HG03159 (cell line): ENCODE data around the gene SCN11A.
"Not testable (repeated sequence)": the region's sequence is repeated elsewhere in the genome, so short reads cannot be mapped to it uniquely, and the experiment has no call there.

ENCODE experiments used
- ATAC-seq: cut with Tn5 transposase; IDR thresholded peaks from one replicate; pipeline ENCODE4 v1.9.1; 2021; ENCODE audit warnings: mild to moderate bottlenecking, moderate library complexity; ENCODE audit not compliant: unreplicated experiment

The SCN11A gene

DNA sequence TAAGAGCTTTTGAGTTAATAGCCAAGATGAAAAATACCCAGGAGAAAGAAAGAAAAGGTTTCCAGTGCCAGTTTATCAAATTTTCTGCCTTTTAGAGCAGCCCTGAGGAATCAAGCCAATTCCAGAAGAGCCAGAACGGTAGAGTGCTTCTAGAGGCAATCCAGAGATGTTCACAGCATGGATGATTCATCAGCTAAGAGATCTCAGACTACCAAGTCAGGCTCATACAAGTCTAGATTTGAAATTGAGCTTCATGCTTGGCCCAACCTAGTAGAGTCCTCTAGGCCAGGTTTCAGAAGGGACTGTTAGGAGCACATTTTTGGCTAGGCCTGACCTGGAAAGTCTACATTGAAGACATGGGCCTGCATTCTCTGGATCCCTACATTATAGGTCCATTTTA lies 15.5 kb upstream of the SCN11A start:
- ATAC-seq, result no peak

DNA sequence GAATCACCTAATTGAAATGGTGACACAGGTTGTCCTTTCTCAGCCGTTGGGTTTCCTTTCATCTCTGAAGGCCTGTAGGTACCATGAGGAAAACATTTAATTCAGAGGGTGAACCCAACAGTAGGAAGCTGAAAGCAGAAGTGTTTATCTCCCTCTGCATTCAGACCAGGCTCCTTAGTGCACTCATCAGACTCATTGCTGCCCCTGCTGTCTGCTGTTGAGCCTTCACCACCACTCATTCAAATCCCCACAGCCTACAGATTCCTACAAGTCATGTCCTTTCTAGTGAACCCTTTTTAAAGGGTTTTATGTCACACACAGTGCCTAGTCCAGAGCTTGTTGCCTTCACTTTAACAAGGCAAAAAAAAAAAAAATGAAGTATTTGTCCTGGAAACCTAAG lies 13.5 kb upstream of the SCN11A start:
- peak; percentile 98 for ATAC-seq

GRCh38 chr3:39064646-39065045 lies 12.9 kb upstream of the SCN11A start:
- ATAC-seq, result no peak

DNA sequence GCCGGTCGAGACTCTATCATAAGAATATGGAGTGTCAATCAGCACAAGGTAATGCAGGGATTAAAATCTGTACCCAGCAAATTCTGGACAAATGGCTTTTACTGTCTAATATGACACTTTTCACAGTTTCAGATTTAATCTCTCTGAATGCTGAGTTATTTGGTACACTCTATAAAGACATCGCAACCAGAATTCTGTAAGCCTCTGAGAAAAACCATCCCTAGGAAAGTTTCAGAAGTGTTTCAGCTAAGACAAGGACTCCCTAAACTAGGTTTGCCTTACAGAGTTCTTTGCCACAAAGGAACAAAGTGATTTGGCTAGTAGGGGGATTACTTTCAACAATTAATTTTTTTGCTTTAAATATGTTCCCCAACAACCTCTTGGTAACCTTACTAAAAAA lies 11.4 kb upstream of the SCN11A start:
- ATAC-seq, result no peak

GRCh38 chr3:39062180-39062579 lies 10.4 kb upstream of the SCN11A start:
- no peak for ATAC-seq

GRCh38 chr3:39061228-39061627 lies 9.5 kb upstream of the SCN11A start:
- ATAC-seq, result not testable (repeated sequence)

GRCh38 chr3:39056151-39056550 lies 4.4 kb upstream of the SCN11A start:
- ATAC-seq, result no peak

DNA sequence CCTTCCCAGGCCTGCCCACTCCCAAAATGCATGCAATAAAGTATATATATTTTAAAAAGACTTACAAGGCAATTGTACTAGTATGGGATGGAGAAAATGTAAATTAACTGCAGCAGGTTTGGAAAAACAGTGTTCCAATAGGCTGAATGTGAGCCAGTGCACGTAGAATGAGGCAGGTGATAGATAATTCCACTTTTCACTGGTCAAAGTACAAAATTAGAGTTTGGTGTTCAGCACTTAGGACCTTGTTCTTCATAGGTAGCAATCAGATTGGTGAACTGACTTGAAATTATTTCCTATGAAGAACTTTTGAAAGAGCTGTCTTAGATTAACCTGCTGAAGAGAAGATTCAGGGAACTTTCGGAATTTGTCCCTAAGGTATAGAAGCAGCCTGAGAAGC lies 2.0 kb upstream of the SCN11A start:
- no peak for ATAC-seq

- ATAC-seq, result no peak
Measured at GRCh38 chr3:39052583-39052982, 839 bp upstream of the SCN11A start.

GRCh38 chr3:39050029-39050428 lies 1.7 kb downstream of the SCN11A start:
- ATAC-seq, result no peak

- no peak for ATAC-seq
Measured at GRCh38 chr3:39038165-39038564, 13.6 kb downstream of the SCN11A start.

DNA sequence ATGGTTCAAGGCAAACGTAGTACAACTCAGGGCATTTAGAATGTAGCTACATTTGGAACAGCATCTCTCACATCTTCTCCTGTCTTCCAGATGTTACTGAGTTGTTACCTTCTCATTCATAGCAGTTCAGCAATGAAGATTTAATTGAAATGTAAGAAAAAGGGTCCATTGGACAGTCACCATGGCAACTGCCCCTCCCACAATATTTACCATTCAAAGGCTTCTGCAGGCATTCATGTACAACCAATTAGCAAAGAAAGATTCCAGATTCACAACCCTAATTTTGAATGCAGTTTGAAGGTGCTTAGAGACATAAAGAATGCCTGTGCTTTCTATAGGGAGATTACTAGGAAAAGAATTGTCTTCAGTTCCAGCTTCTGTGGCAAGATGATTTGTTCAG lies 22.2 kb downstream of the SCN11A start:
- no peak for ATAC-seq

- ATAC-seq, result no peak
Measured at GRCh38 chr3:39028546-39028945, 23.2 kb downstream of the SCN11A start.

GRCh38 chr3:39025222-39025970 lies 26.3 kb downstream of the SCN11A start:
- ATAC-seq, result no peak

DNA sequence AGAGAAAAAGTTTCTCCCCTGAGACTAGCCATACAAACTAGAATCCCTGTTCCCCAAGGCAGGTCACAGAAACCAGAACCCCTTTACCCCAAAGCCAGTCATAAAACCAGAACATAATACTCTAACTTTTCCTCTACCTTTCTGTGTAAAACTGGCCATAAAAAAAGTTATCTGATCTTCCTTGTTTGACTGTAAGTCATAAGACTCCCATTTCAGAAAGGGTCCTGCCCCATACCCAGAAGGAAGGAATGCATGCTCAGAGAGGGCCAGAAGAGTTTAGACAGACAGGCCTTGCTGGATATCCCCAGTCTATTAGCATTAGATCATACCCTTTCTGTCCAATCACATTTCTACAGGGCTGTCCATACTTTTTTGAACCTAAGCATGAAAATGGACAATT lies 27.2 kb downstream of the SCN11A start:
- no peak for ATAC-seq

- ATAC-seq, result no peak
Measured at GRCh38 chr3:39022286-39022630, 29.5 kb downstream of the SCN11A start.

- ATAC-seq, result peak; percentile 6
Measured at GRCh38 chr3:39021465-39022285, 30.1 kb downstream of the SCN11A start.

DNA sequence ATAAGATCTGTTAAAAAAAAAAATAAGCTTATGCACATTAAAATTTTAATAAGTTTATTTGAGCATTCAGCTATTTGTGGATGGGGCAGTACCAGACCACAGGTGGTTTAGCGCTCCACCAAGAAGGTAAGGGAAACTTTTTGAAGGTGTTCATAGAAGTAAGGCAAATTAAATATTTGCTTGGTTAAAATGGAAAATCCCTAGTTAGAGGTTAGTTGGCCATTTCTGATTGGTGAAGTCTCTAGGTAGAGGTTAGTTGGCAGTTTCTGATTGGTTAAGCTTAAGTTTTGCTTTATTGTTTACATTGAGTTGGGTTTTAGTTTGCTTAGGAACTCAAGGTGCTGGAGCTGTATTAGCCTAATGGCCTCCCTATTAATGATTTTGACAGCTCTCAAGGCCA lies 30.7 kb downstream of the SCN11A start:
- peak; percentile 67 for ATAC-seq

DNA sequence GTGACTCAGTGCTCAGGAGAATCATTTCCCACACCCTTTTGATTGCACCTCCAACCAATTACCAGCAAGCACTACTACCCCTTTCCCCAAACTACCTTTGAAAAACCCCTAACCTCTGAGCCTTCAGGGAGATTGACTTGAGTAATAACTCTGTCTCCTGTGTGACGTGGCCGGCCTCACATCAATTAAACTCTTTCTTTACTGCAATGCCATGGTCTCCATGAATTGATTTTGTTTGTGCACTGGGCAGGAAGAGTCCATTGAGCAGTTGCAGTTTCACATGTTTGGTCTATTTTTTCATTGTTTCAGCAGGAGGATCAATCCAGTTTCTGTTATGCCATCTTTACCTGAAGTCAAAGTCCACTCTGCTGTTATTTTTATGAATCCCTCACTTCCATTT lies 32.4 kb downstream of the SCN11A start:
- no peak for ATAC-seq

- no peak for ATAC-seq
Measured at GRCh38 chr3:39015418-39015817, 36.3 kb downstream of the SCN11A start.

GRCh38 chr3:39013921-39014509 lies 37.7 kb downstream of the SCN11A start:
- ATAC-seq, result no peak

DNA sequence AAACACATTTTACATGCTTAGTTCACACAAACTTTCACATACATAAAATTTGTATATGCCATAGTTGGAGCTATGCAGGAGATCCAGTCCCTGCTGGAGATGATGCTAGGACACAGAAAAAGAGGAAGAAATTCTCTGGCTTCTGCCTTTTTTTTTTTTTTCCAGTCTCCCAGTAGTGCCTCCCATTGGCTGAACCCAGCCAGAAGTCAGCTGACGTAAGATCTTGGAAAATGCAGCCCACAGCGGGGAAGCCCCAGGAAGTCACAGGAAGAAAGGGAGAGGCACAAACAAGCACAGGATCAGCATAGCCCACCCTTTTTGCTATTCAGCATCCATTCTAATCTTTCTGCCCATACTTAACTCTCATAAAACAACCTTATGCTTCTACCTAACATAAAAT lies 38.5 kb downstream of the SCN11A start:
- ATAC-seq, result no peak
